ENCODE data around the gene ZNF605. TPM values are rescaled to one million over a fixed set of nuclear protein-coding genes. Genes with fewer than 3 reads are reported as not detected.
"Not testable (repeated sequence)": the region's sequence is repeated elsewhere in the genome, so short reads cannot be mapped to it uniquely, and the experiment has no call there.

ZNF605 gene
- total RNA-seq, 1 experiment from 2014 or later, result 8.6 TPM

- H3K4me1 ChIP-seq (ENCODE audit: insufficient read depth, low read length), result no peaks in the 10 kb centered on the region
- no peaks in the 10 kb centered on the region for H3K27me3 ChIP-seq (ENCODE audit: low read length)
- H3K4me2 ChIP-seq (ENCODE audit: low read length), result no peak overlapping the region
- TF ChIP-seq EZH2phosphoT487 (IDR thresholded peaks at IDR 0.05; ENCODE audit: borderline replicate concordance, low read length) (no peak), EZH2 (IDR thresholded peaks at IDR 0.05; ENCODE audit: low read length, unreplicated experiment) (no peak), CTCF (conservative IDR thresholded peaks at IDR 0.05; ENCODE audit: low read depth, low read length) (no peak)
- H3F3A ChIP-seq (ENCODE audit: low read length, unreplicated experiment), result no peaks in the 10 kb centered on the region
- H4K20me1 ChIP-seq (ENCODE audit: low read length), result no peaks in the 10 kb centered on the region
- no peak overlapping the region for H3K9ac ChIP-seq (ENCODE audit: low read length)
- H3K27ac ChIP-seq (ENCODE audit: low read length), result no peak overlapping the region
- ChIA-PET POLR2A (ENCODE audit: unreplicated experiment) (no interaction called here), CTCF (no interaction called here)
- no peak for DNase-seq
- intact Hi-C loops (cut with micrococcal nuclease), result no loop called here
- no peak overlapping the region for H2AFZ ChIP-seq (ENCODE audit: low read length)
- ATAC-seq, result no peak
- H3K9me3 ChIP-seq (ENCODE audit: low read length), result 0 out of 2 replicates have a peak, but pooled peaks cover 6% of the 10 kb centered on the region
- H3K4me3 ChIP-seq (ENCODE audit: low read length), result no peak overlapping the region
- no peaks in the 10 kb centered on the region for H3K9me2 ChIP-seq (replicated peaks; ENCODE audit: low read length)
- H3K79me2 ChIP-seq (ENCODE audit: low read length), result no peaks in the 10 kb centered on the region
- no TSS peak for BruUV-seq (replicated peaks)
- H3K36me3 ChIP-seq (ENCODE audit: low read depth, low read length), result peaks cover 3% of the 10 kb centered on the region; the same call in 1 of the 2 replicates
Observed at GRCh38 chr12:132966676-132967415, 10.7 kb upstream of the ZNF605 start.

GRCh38 chr12:132965796-132966195 lies 9.7 kb upstream of the ZNF605 start:
- Histone ChIP-seq H3F3A (ENCODE audit: low read length, unreplicated experiment) (no peaks in the 10 kb centered on the region), H3K4me1 (ENCODE audit: insufficient read depth, low read length) (no peaks in the 10 kb centered on the region), H3K9me3 (ENCODE audit: low read length) (0 out of 2 replicates have a peak, but pooled peaks cover 6% of the 10 kb centered on the region), H3K36me3 (ENCODE audit: low read depth, low read length) (peaks cover 3% of the 10 kb centered on the region; the same call in 1 of the 2 replicates), H3K9ac (ENCODE audit: low read length) (no peak overlapping the region), H3K27me3 (ENCODE audit: low read length) (no peaks in the 10 kb centered on the region), H3K79me2 (ENCODE audit: low read length) (no peaks in the 10 kb centered on the region), H3K4me3 (ENCODE audit: low read length) (no peak overlapping the region), H3K4me2 (ENCODE audit: low read length) (no peak overlapping the region), H4K20me1 (ENCODE audit: low read length) (no peaks in the 10 kb centered on the region), H3K27ac (ENCODE audit: low read length) (no peak overlapping the region), H3K9me2 (replicated peaks; ENCODE audit: low read length) (no peaks in the 10 kb centered on the region), H2AFZ (ENCODE audit: low read length) (no peak overlapping the region)
- ATAC-seq (no peak), DNase-seq (no peak)
- TF ChIP-seq CTCF (conservative IDR thresholded peaks at IDR 0.05; ENCODE audit: low read depth, low read length), result no peak
- no peak for TF ChIP-seq EZH2 (IDR thresholded peaks at IDR 0.05; ENCODE audit: low read length, unreplicated experiment)
- no peak for TF ChIP-seq EZH2phosphoT487 (IDR thresholded peaks at IDR 0.05; ENCODE audit: borderline replicate concordance, low read length)
- no TSS peak for BruUV-seq (replicated peaks)
- POLR2A ChIA-PET (ENCODE audit: unreplicated experiment), result no interaction called here
- CTCF ChIA-PET, result no interaction called here
- intact Hi-C loops (cut with micrococcal nuclease), result no loop called here

- POLR2A ChIA-PET (ENCODE audit: unreplicated experiment); H3K9ac ChIP-seq (ENCODE audit: low read length); H3K4me1 ChIP-seq (ENCODE audit: insufficient read depth, low read length); H3K9me2 ChIP-seq (replicated peaks; ENCODE audit: low read length); H3K4me3 ChIP-seq (ENCODE audit: low read length); BruUV-seq (replicated peaks); H3K4me2 ChIP-seq (ENCODE audit: low read length); ATAC-seq; H2AFZ ChIP-seq (ENCODE audit: low read length); H3F3A ChIP-seq (ENCODE audit: low read length, unreplicated experiment); H3K27me3 ChIP-seq (ENCODE audit: low read length); H3K79me2 ChIP-seq (ENCODE audit: low read length); H4K20me1 ChIP-seq (ENCODE audit: low read length); H3K27ac ChIP-seq (ENCODE audit: low read length); H3K36me3 ChIP-seq (ENCODE audit: low read depth, low read length); CTCF ChIA-PET; H3K9me3 ChIP-seq (ENCODE audit: low read length); intact Hi-C loops (cut with micrococcal nuclease): not testable (repeated sequence)
- peak; percentile 35 for DNase-seq
- TF ChIP-seq CTCF (conservative IDR thresholded peaks at IDR 0.05; ENCODE audit: low read depth, low read length), result peak; percentile 48
Observed at GRCh38 chr12:132963947-132964346, 7.8 kb upstream of the ZNF605 start.

GRCh38 chr12:132961790-132962189 lies 5.7 kb upstream of the ZNF605 start:
- H3K9me3 ChIP-seq (ENCODE audit: low read length); BruUV-seq (replicated peaks); H4K20me1 ChIP-seq (ENCODE audit: low read length); intact Hi-C loops (cut with micrococcal nuclease); H2AFZ ChIP-seq (ENCODE audit: low read length); H3K4me3 ChIP-seq (ENCODE audit: low read length); H3K4me1 ChIP-seq (ENCODE audit: insufficient read depth, low read length); H3F3A ChIP-seq (ENCODE audit: low read length, unreplicated experiment); H3K36me3 ChIP-seq (ENCODE audit: low read depth, low read length); CTCF ChIA-PET; H3K27ac ChIP-seq (ENCODE audit: low read length); H3K79me2 ChIP-seq (ENCODE audit: low read length); H3K9ac ChIP-seq (ENCODE audit: low read length); H3K27me3 ChIP-seq (ENCODE audit: low read length); H3K9me2 ChIP-seq (replicated peaks; ENCODE audit: low read length); H3K4me2 ChIP-seq (ENCODE audit: low read length); ATAC-seq; POLR2A ChIA-PET (ENCODE audit: unreplicated experiment); DNase-seq: not testable (repeated sequence)

Data from PC-3 (cell line).